Mucosa of gallbladder (tissue), 1 donor: Measurements from ENCODE around the gene USP48. TPM values are rescaled to one million over a fixed set of nuclear protein-coding genes. Genes with fewer than 3 reads are reported as not detected.
"Not testable (repeated sequence)": the region's sequence is repeated elsewhere in the genome, so short reads cannot be mapped to it uniquely, and the experiment has no call there.

Source experiments
- DNase-seq: peaks from one replicate; pipeline ENCODE4 v3.0.0-alpha.2; 2020; ENCODE audit warnings: low spot score
- total RNA-seq: library from RNA; stranded (reverse); gene quantifications from one replicate; pipeline ENCODE4 v1.2.1, GENCODE V29; 2021
- donor health status: DM: no; HTN: no; CAD: no.

The USP48 gene
- total RNA-seq, 1 donor from 2014 or later, result 62.9 TPM

GRCh38 chr1:21636029-21636428, 146.9 kb downstream of the USP48 start:
- no peak for DNase-seq

GRCh38 chr1:21634806-21635535, 148.0 kb downstream of the USP48 start:
- DNase-seq, result no peak

- peak; percentile 84 for DNase-seq
Measured at GRCh38 chr1:21633992-21634805, 148.8 kb downstream of the USP48 start.

GRCh38 chr1:21633141-21633755, 149.7 kb downstream of the USP48 start:
- no peak for DNase-seq

GRCh38 chr1:21631944-21632887, 150.7 kb downstream of the USP48 start:
- DNase-seq, result peak; percentile 84

- DNase-seq, result not testable (repeated sequence)
Measured at GRCh38 chr1:21631590-21631943, 151.4 kb downstream of the USP48 start.

GRCh38 chr1:21630571-21631343, 152.2 kb downstream of the USP48 start:
- no peak for DNase-seq

- DNase-seq, result no peak
Measured at GRCh38 chr1:21629971-21630370, 153.0 kb downstream of the USP48 start.

- DNase-seq, result no peak
Measured at GRCh38 chr1:21628798-21629393, 154.1 kb downstream of the USP48 start.

Other genes starting within 250 kb of the USP48 start
- gene RAP1GAP, start 113.8 kb downstream of the USP48 start, total RNA-seq, result 157 TPM
- gene LDLRAD2, start 29.1 kb upstream of the USP48 start, total RNA-seq, result 0.26 TPM
- gene HSPG2, start 154.2 kb upstream of the USP48 start, total RNA-seq, result 746 TPM
- gene CELA3B, start 193.9 kb upstream of the USP48 start, total RNA-seq, result 13.7 TPM
- gene CELA3A, start 218.5 kb upstream of the USP48 start, total RNA-seq, result 25.1 TPM